HepG2 (cell line): ENCODE measurements around the gene SPAG5. TPM values are rescaled to one million over a fixed set of nuclear protein-coding genes. Genes with fewer than 3 reads are reported as not detected.

ENCODE experiments used
- CAMTA2 ChIP-seq: sonication (generic); formaldehyde crosslinking; IDR thresholded peaks from 2 replicates; pipeline ENCODE4 v1.4.0; 2020; ENCODE audit warnings: mild to moderate bottlenecking, missing genetic modification reagents, borderline replicate concordance
- CCDC6 ChIP-seq: sonication (generic); formaldehyde crosslinking; IDR thresholded peaks from 2 replicates; pipeline ENCODE4 v1.8.1; 2022; ENCODE audit warnings: mild to moderate bottlenecking, missing genetic modification reagents, moderate library complexity
- FOSL2 ChIP-seq: sonication (generic); formaldehyde crosslinking; IDR thresholded peaks from 2 replicates; pipeline ENCODE4 v1.4.0; 2020; ENCODE audit warnings: missing genetic modification reagents
- KLF13 ChIP-seq: sonication (generic); formaldehyde crosslinking; IDR thresholded peaks from 2 replicates; pipeline ENCODE4 v1.4.0; 2020; ENCODE audit warnings: mild to moderate bottlenecking, missing genetic modification reagents
- KLF9 ChIP-seq: IDR thresholded peaks from 2 replicates; pipeline ENCODE4 v1.6.1; 2016; ENCODE audit warnings: low read depth
- REL ChIP-seq: sonication (generic); formaldehyde crosslinking; conservative IDR thresholded peaks from 2 replicates; pipeline ENCODE4 v1.8.0; 2022; ENCODE audit warnings: mild to moderate bottlenecking, missing genetic modification reagents, moderate library complexity
- SMARCE1 ChIP-seq: fragments of 450-650 bp; IDR thresholded peaks from 2 replicates; pipeline ENCODE4 v1.6.1; 2017; ENCODE audit warnings: borderline replicate concordance
- SOX5 ChIP-seq: IDR thresholded peaks from 2 replicates; pipeline ENCODE4 v1.6.1; 2016; ENCODE audit warnings: borderline replicate concordance
- SP2 ChIP-seq: sonication (generic); formaldehyde crosslinking; IDR thresholded peaks from 2 replicates; pipeline ENCODE4 v1.5.1; 2020; ENCODE audit warnings: mild to moderate bottlenecking, missing genetic modification reagents
- SRSF4 ChIP-seq: fragments of 200-400 bp; formaldehyde crosslinking; IDR thresholded peaks from one replicate; pipeline ENCODE4 v1.6.1; 2018; ENCODE audit warnings: mild to moderate bottlenecking, low read depth, low read length, moderate library complexity; ENCODE audit not compliant: poor library complexity, severe bottlenecking
- ZFP36L2 ChIP-seq: sonication (generic); formaldehyde crosslinking; IDR thresholded peaks from 2 replicates; pipeline ENCODE4 v1.4.0; 2020; ENCODE audit warnings: missing genetic modification reagents
- ZNF101 ChIP-seq: sonication (generic); formaldehyde crosslinking; IDR thresholded peaks from 2 replicates; pipeline ENCODE4 v1.4.0; 2020; ENCODE audit warnings: mild to moderate bottlenecking, low read depth, missing genetic modification reagents, borderline replicate concordance
- ZNF205 ChIP-seq: IDR thresholded peaks from 2 replicates; pipeline ENCODE4 v1.6.1; 2018; ENCODE audit warnings: missing biosample characterization, missing genetic modification reagents
- ZNF263 ChIP-seq: sonication (generic); formaldehyde crosslinking; IDR thresholded peaks from 2 replicates; pipeline ENCODE4 v1.4.0; 2020; ENCODE audit warnings: missing genetic modification reagents
- ZNF350 ChIP-seq: sonication (generic); formaldehyde crosslinking; IDR thresholded peaks from 2 replicates; pipeline ENCODE4 v1.4.0; 2020; ENCODE audit warnings: mild to moderate bottlenecking, low read depth, missing genetic modification reagents, borderline replicate concordance
- ZNF549 ChIP-seq: sonication (generic); formaldehyde crosslinking; IDR thresholded peaks from 2 replicates; pipeline ENCODE4 v1.5.0; 2020; ENCODE audit warnings: missing genetic modification reagents
- ZNF709 ChIP-seq: sonication (generic); formaldehyde crosslinking; IDR thresholded peaks from 2 replicates; pipeline ENCODE4 v1.5.0; 2020; ENCODE audit warnings: mild to moderate bottlenecking, missing genetic modification reagents
- ZSCAN9 ChIP-seq: IDR thresholded peaks from 2 replicates; pipeline ENCODE4 v1.6.1; 2016; ENCODE audit warnings: borderline replicate concordance
- polyA plus RNA-seq, 8 experiments: library from polyadenylated mRNA; depleted of rRNA in 3 of 8; stranded (reverse) in 7 of 8; unstranded in 1 of 8; fragments of >200 nt; fragmentation: Illumina TruSeq in 4 of 8; extraction: Trizol in 4 of 8; gene quantifications; 2 replicates each; pipeline versions ENCODE4 v1.2.1 to v1.2.3, GENCODE V29; 2011 to 2016; ENCODE audit warnings: low read depth in 4 of 8, missing spikeins in 1 of 8, mixed read lengths in 1 of 8; ENCODE audit not compliant: insufficient read depth in 1 of 8
- total RNA-seq, 5 experiments: library from RNA; depleted of rRNA; stranded (reverse); fragments of >200 nt; fragmentation: Illumina TruSeq; extraction: Trizol; gene quantifications; 2 replicates each; pipeline ENCODE4 v1.2.3, GENCODE V29; 2016; ENCODE audit warnings: low read depth in 1 of 5
- TF ChIP-seq, protein P1 (sequence below): IDR thresholded peaks from 2 replicates; pipeline ENCODE4 v1.4.0; 2020; ENCODE audit warnings: mild to moderate bottlenecking, missing genetic modification reagents
- TF ChIP-seq, protein P2 (sequence below): sonication (generic); formaldehyde crosslinking; IDR thresholded peaks from 2 replicates; pipeline ENCODE4 v1.5.0; 2020; ENCODE audit warnings: missing genetic modification reagents, mild to moderate bottlenecking, borderline replicate concordance
- TF ChIP-seq, protein P3 (sequence below): sonication (generic); formaldehyde crosslinking; IDR thresholded peaks from 2 replicates; pipeline ENCODE4 v1.4.0; 2020; ENCODE audit warnings: missing genetic modification reagents, low read depth, mild to moderate bottlenecking, borderline replicate concordance
- TF ChIP-seq, protein P4 (sequence below): sonication (generic); formaldehyde crosslinking; IDR thresholded peaks from 2 replicates; pipeline ENCODE4 v1.4.0; 2020; ENCODE audit warnings: missing genetic modification reagents

SPAG5 gene
- total and polyA plus RNA-seq, 2 of the 13 experiments (the other 11 are each of a cell fraction or from before 2014, with no cell fraction given) = 41.4 to 98.0 TPM

DNA sequence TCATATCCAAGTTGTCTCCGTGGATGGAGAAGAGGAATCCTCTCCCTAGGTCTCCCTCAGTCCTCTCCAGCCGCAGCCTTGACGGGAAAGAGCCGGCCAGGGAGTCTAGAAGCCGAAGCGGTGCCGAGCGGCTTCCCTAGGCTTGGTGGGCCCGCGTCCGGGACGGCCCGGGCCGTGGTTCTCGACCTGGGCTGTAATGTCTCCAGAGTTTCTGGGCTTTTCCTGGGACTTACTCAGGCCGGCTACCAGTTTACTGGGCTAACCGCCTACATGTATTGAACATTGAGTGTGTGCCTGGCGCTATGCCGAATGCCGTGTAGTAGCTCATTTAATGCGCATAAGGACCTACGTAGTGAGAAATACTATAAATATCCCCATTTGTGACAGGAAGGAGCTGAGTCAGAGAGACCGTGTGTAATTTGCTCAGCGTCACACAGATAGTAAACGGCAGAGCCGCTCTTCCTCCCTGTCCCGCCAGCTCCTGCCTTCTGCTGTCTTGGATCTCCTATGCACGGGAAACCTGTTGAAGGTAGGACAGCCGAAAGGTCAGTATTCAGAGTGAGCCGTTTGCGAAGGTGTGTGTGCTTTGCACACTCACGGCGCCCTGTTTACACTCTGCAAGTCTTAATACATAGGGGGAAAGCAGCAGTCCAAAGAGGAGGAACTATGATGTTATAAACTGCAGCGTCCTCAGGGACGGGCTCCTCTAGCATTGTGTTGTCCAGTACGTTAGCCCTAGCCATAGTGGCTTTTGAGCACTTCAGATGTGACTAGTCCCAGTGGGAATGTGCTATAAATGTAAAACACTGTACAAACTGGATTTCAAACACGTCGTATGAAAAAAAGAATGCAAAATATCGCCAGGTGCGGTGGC is 723 bp upstream of the SPAG5 start (continued):
- TF ChIP-seq, protein P1, sequence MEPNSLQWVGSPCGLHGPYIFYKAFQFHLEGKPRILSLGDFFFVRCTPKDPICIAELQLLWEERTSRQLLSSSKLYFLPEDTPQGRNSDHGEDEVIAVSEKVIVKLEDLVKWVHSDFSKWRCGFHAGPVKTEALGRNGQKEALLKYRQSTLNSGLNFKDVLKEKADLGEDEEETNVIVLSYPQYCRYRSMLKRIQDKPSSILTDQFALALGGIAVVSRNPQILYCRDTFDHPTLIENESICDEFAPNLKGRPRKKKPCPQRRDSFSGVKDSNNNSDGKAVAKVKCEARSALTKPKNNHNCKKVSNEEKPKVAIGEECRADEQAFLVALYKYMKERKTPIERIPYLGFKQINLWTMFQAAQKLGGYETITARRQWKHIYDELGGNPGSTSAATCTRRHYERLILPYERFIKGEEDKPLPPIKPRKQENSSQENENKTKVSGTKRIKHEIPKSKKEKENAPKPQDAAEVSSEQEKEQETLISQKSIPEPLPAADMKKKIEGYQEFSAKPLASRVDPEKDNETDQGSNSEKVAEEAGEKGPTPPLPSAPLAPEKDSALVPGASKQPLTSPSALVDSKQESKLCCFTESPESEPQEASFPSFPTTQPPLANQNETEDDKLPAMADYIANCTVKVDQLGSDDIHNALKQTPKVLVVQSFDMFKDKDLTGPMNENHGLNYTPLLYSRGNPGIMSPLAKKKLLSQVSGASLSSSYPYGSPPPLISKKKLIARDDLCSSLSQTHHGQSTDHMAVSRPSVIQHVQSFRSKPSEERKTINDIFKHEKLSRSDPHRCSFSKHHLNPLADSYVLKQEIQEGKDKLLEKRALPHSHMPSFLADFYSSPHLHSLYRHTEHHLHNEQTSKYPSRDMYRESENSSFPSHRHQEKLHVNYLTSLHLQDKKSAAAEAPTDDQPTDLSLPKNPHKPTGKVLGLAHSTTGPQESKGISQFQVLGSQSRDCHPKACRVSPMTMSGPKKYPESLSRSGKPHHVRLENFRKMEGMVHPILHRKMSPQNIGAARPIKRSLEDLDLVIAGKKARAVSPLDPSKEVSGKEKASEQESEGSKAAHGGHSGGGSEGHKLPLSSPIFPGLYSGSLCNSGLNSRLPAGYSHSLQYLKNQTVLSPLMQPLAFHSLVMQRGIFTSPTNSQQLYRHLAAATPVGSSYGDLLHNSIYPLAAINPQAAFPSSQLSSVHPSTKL = no peak
- TF ChIP-seq REL (CRISPR knock-in tag) (no peak), SOX5 (no peak), ZNF709 (no peak), FOSL2 (CRISPR knock-in tag) (peak; percentile 21; the same call in 1 of the 2 replicates), KLF9 (CRISPR knock-in tag) (no peak), ZNF205 (no peak), ZSCAN9 (CRISPR knock-in tag) (no peak), ZNF549 (CRISPR knock-in tag) (no peak), CCDC6 (CRISPR knock-in tag) (no peak), CAMTA2 (CRISPR knock-in tag) (no peak), ZNF263 (CRISPR knock-in tag) (0 out of 2 replicates have a peak, but pooled peaks have one; percentile 2), ZFP36L2 (CRISPR knock-in tag) (no peak), ZNF101 (CRISPR knock-in tag) (no peak), SP2 (CRISPR knock-in tag) (no peak), KLF13 (CRISPR knock-in tag) (no peak), SRSF4 (no peak), SMARCE1 (no peak), ZNF350 (CRISPR knock-in tag) (no peak)
- TF ChIP-seq, protein P2, sequence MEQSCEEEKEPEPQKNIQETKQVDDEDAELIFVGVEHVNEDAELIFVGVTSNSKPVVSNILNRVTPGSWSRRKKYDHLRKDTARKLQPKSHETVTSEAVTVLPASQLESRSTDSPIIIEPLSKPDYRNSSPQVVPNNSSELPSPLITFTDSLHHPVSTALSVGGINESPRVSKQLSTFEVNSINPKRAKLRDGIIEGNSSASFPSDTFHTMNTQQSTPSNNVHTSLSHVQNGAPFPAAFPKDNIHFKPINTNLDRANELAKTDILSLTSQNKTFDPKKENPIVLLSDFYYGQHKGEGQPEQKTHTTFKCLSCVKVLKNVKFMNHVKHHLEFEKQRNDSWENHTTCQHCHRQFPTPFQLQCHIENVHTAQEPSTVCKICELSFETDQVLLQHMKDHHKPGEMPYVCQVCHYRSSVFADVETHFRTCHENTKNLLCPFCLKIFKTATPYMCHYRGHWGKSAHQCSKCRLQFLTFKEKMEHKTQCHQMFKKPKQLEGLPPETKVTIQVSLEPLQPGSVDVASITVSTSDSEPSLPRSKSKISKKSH (CRISPR knock-in tag) = peak; percentile 13; the same call in 1 of the 2 replicates
- TF ChIP-seq, protein P3, sequence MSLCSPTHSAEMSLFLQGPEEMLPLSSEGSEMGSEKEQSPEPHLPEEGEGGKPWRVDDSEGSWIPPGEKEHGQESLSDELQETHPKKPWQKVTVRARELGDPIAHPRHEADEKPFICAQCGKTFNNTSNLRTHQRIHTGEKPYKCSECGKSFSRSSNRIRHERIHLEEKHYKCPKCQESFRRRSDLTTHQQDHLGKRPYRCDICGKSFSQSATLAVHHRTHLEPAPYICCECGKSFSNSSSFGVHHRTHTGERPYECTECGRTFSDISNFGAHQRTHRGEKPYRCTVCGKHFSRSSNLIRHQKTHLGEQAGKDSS = no peak
- TF ChIP-seq, protein P4, sequence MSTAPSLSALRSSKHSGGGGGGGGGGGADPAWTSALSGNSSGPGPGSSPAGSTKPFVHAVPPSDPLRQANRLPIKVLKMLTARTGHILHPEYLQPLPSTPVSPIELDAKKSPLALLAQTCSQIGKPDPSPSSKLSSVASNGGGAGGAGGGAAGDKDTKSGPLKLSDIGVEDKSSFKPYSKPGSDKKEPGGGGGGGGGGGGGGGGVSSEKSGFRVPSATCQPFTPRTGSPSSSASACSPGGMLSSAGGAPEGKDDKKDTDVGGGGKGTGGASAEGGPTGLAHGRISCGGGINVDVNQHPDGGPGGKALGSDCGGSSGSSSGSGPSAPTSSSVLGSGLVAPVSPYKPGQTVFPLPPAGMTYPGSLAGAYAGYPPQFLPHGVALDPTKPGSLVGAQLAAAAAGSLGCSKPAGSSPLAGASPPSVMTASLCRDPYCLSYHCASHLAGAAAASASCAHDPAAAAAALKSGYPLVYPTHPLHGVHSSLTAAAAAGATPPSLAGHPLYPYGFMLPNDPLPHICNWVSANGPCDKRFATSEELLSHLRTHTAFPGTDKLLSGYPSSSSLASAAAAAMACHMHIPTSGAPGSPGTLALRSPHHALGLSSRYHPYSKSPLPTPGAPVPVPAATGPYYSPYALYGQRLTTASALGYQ (CRISPR knock-in tag) = no peak
